MCF 10A (cell line): Measurements from ENCODE around the gene FBLN2. TPM values are rescaled to one million over a fixed set of nuclear protein-coding genes. Genes with fewer than 3 reads are reported as not detected.

Source experiments
- BruUV-seq: library from RNA; stranded (reverse); fragments of 400-500 nt; replicated peaks from 2 replicates; lab custom pipeline; 2021; lab: Mats Ljungman, UMichigan
- CTCF ChIA-PET: fragments of 300-600 bp; sonication (Branson Sonifier 250); formaldehyde crosslinking; extraction: SDS; loops from one replicate; lab custom pipeline; 2021; ENCODE audit warnings: antibody characterized with exemption, inconsistent platforms; lab: Yijun Ruan, JAX
- POLR2A ChIA-PET: fragments of 300-600, 350-650 bp; sonication (Branson Sonifier 250); formaldehyde crosslinking; extraction: SDS; loops from one replicate; lab custom pipeline; 2020; ENCODE audit warnings: antibody characterized with exemption, inconsistent platforms; lab: Yijun Ruan, JAX
- DNase-seq: peaks from one replicate; pipeline ENCODE4 v3.0.0-alpha.2; 2018; ENCODE audit not compliant: unreplicated experiment
- H3K27ac Mint-ChIP-seq: one replicate; pipeline ENCODE4 v1.8.0; 2022; ENCODE audit warnings: mild to moderate bottlenecking, low read depth, mixed read lengths; ENCODE audit not compliant: unreplicated experiment
- H3K27me3 Mint-ChIP-seq: one replicate; pipeline ENCODE4 v1.8.0; 2022; ENCODE audit warnings: mixed read lengths; ENCODE audit not compliant: insufficient read depth, unreplicated experiment
- H3K36me3 Mint-ChIP-seq: one replicate; pipeline ENCODE4 v1.8.0; 2022; ENCODE audit warnings: mild to moderate bottlenecking, moderate library complexity, mixed read lengths; ENCODE audit not compliant: insufficient read depth, unreplicated experiment
- H3K4me1 Mint-ChIP-seq: one replicate; pipeline ENCODE4 v1.8.0; 2022; ENCODE audit warnings: mixed read lengths; ENCODE audit not compliant: insufficient read depth, unreplicated experiment
- H3K4me3 Mint-ChIP-seq: one replicate; pipeline ENCODE4 v1.8.0; 2022; ENCODE audit warnings: mild to moderate bottlenecking, moderate library complexity, mixed read lengths; ENCODE audit not compliant: unreplicated experiment
- H3K9me3 Mint-ChIP-seq: one replicate; pipeline ENCODE4 v1.8.0; 2022; ENCODE audit warnings: mixed read lengths; ENCODE audit not compliant: unreplicated experiment
- intact Hi-C: fragments of 100-400 bp; cut with micrococcal nuclease; formaldehyde crosslinking; loops from 2 replicates; pipeline ENCODE4 v1.14.1; 2022
- total RNA-seq: library from RNA; stranded (reverse); gene quantifications from 2 replicates; pipeline ENCODE4 v1.2.3, GENCODE V29; 2022
- TF ChIP-seq, protein P1 (sequence below): fragments of 200-600 bp; IDR thresholded peaks from one replicate; pipeline ENCODE4 v1.8.0; 2022; ENCODE audit warnings: antibody characterized with exemption, mild to moderate bottlenecking; ENCODE audit not compliant: unreplicated experiment

The FBLN2 gene
- total RNA-seq, 1 experiment from 2014 or later = not detected

DNA sequence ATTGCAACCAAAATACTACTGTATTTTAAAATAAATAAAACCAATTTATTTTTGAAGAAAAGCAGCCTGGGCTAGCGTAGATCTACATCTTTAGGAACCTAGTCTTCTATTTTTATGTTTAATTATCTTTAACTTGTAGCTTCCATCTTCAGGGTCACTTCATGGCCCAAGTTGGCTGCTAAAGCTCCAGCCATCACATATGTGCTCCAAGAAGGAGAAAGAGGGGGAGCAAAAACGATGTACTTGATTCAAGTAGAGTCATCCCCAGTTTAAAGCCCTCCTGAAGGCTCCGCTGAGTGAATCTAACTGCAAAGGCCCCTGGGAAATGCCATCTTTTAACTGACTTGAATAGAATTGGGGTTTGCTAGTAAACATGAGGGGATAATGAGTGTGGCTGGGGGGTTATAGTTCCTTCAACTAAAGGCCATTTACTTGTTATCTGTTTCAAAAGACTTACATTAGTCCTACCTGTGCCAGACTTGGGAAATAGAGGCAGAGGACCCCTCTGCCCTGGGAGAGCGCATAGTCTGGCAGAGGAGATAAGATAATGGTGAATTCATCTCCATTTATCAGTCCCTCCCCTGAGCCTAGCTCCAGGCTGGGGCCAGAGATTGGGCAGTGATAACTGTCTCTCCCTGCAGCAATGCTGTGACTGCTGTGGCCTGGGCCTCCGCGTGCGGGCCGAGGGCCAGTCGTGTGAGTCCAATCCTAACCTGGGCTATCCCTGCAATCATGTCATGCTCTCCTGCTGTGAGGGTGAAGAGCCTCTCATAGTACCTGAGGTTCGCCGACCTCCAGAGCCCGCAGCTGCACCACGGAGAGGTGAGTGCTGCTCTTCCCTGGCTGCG is 64.6 kb downstream of the FBLN2 start:
- intact Hi-C loops = no loop called here
- DNase-seq = no peak
- ChIA-PET CTCF (interaction anchor here (0.6 to 0.7 kb wide), 2 partner anchors 35 to 161 kb away, joined by 3 read pairs; no protein-coding TSS in a partner anchor), POLR2A (no interaction called here)
- Mint-ChIP-seq H3K4me3 (no peak overlapping the region), H3K27ac (no peak overlapping the region), H3K36me3 (no peaks in the 10 kb centered on the region), H3K4me1 (peaks cover 2% of the 10 kb centered on the region), H3K27me3 (peaks cover 12% of the 10 kb centered on the region), H3K9me3 (peaks cover 20% of the 10 kb centered on the region)
- BruUV-seq = no TSS peak
- TF ChIP-seq, protein P1, sequence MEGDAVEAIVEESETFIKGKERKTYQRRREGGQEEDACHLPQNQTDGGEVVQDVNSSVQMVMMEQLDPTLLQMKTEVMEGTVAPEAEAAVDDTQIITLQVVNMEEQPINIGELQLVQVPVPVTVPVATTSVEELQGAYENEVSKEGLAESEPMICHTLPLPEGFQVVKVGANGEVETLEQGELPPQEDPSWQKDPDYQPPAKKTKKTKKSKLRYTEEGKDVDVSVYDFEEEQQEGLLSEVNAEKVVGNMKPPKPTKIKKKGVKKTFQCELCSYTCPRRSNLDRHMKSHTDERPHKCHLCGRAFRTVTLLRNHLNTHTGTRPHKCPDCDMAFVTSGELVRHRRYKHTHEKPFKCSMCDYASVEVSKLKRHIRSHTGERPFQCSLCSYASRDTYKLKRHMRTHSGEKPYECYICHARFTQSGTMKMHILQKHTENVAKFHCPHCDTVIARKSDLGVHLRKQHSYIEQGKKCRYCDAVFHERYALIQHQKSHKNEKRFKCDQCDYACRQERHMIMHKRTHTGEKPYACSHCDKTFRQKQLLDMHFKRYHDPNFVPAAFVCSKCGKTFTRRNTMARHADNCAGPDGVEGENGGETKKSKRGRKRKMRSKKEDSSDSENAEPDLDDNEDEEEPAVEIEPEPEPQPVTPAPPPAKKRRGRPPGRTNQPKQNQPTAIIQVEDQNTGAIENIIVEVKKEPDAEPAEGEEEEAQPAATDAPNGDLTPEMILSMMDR = no peak

DNA sequence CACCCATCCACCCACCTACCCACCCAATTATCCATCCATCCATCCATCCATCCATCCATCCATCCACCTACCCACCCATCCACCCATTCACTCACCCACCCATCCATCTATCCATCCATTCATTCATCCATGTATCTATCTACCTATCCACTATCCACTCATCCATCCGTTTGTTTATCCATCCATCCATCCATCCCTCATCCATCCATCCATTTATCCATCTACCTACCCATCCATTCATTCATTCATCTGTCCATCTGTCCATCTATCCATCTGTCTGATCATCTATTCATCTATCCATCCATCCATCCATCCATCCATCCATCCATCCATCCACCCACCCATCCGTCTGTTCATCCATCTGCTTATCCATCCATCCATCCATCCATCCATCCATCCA is 65.7 kb downstream of the FBLN2 start:
- intact Hi-C loops = no loop called here
- BruUV-seq = no TSS peak
- ChIA-PET POLR2A (no interaction called here), CTCF (no interaction called here)
- no peak overlapping the region for H3K27ac Mint-ChIP-seq
- no peaks in the 10 kb centered on the region for H3K36me3 Mint-ChIP-seq
- H3K4me1 Mint-ChIP-seq = no peaks in the 10 kb centered on the region
- H3K9me3 Mint-ChIP-seq = peaks cover 20% of the 10 kb centered on the region
- no peak for DNase-seq
- TF ChIP-seq, protein P1 = no peak
- H3K4me3 Mint-ChIP-seq = no peak overlapping the region
- peaks cover 12% of the 10 kb centered on the region for H3K27me3 Mint-ChIP-seq

DNA sequence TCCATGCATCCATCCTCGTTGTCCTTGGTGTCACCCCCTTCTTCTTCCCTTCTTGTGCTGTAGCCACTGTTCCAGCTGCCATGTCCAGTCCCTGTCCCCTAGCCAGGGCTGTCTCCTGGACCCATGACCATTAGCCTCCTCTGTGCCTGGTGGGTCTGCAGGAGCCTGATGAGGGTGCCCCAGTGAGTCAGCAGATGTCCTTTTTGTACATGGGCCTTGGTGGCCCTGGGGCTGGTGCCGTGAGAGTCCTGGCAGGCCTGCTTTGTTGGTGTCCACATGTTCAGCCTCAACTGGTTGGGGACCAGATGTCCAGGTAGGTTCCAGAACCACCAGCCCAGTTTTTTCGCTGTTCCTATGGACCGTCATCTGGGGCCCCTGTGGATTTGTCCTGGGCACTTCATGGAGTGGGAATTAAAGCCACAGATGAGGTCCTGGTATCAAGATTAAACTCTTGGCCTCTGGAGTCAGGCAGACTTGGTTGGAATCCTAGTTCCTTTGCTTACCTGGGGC is 66.1 kb downstream of the FBLN2 start:
- intact Hi-C loops = no loop called here
- Mint-ChIP-seq H3K4me1 (no peaks in the 10 kb centered on the region), H3K27me3 (peaks cover 12% of the 10 kb centered on the region), H3K36me3 (no peaks in the 10 kb centered on the region), H3K27ac (no peak overlapping the region), H3K9me3 (peaks cover 20% of the 10 kb centered on the region), H3K4me3 (no peak overlapping the region)
- no peak for DNase-seq
- ChIA-PET CTCF (no interaction called here), POLR2A (interaction anchor here (0.7 kb wide), 1 partner anchor 31 kb away, joined by 3 read pairs; no protein-coding TSS in a partner anchor)
- BruUV-seq = no TSS peak
- TF ChIP-seq, protein P1 = no peak

DNA sequence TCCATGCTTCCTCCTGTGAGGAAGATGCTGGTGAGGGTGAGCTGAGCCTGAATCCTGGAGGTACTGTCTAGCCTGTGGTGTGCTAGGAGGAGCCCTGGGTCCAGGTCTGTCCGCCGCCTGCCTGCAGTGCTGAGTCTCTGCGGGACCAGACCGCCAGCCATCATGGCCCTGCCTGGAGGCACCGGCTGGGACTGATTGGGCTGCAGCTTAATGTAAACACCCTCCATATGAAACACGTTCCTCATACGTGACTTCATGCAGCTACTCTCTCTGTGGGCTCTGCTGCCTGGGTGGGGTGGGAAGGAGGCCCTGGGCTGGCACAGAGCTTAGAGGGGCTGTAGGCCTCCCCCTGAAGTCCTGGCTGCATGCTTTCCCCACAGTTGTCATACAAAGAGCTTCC is 67.4 kb downstream of the FBLN2 start:
- no peaks in the 10 kb centered on the region for H3K36me3 Mint-ChIP-seq
- intact Hi-C loops = no loop called here
- DNase-seq = no peak
- TF ChIP-seq, protein P1 = no peak
- peaks cover 12% of the 10 kb centered on the region for H3K27me3 Mint-ChIP-seq
- no peak overlapping the region for H3K27ac Mint-ChIP-seq
- no TSS peak for BruUV-seq
- ChIA-PET POLR2A (no interaction called here), CTCF (no interaction called here)
- H3K4me3 Mint-ChIP-seq = no peak overlapping the region
- H3K4me1 Mint-ChIP-seq = no peaks in the 10 kb centered on the region
- H3K9me3 Mint-ChIP-seq = peaks cover 20% of the 10 kb centered on the region
